HEK293T (cell line): ENCODE results near the gene RPP14.

ENCODE experiments used
- CTCF ChIA-PET: fragments of 350-600 bp; formaldehyde crosslinking; extraction: SDS; loops from one replicate; lab custom pipeline; 2021; ENCODE audit warnings: antibody characterized with exemption, inconsistent platforms; lab: Yijun Ruan, JAX
- POLR2A ChIA-PET: fragments of 350-600 bp; formaldehyde crosslinking; extraction: SDS; loops from one replicate; lab custom pipeline; 2020; ENCODE audit warnings: antibody characterized with exemption, inconsistent platforms; lab: Yijun Ruan, JAX
- DNase-seq: peaks from one replicate; pipeline ENCODE4 v3.0.0; 2012; ENCODE audit warnings: mixed read lengths; ENCODE audit errors: extremely low spot score
- ARNT ChIP-seq: fragments of 450-650 bp; IDR thresholded peaks from 2 replicates; pipeline ENCODE4 v1.6.1; 2017; ENCODE audit warnings: mild to moderate bottlenecking
- BHLHE40 ChIP-seq: fragments of 450-650 bp; IDR thresholded peaks from 2 replicates; pipeline ENCODE4 v1.6.1; 2016; ENCODE audit warnings: mild to moderate bottlenecking, moderate library complexity, borderline replicate concordance
- CTBP1 ChIP-seq: fragments of 450-650 bp; IDR thresholded peaks from 2 replicates; pipeline ENCODE4 v1.6.1; 2016; ENCODE audit warnings: borderline replicate concordance
- ELF4 ChIP-seq: fragments of 450-650 bp; IDR thresholded peaks from 2 replicates; pipeline ENCODE4 v1.6.1; 2017; ENCODE audit warnings: antibody characterized with exemption
- FOXA1 ChIP-seq: fragments of 450-650 bp; IDR thresholded peaks from 2 replicates; pipeline ENCODE4 v1.6.1; 2016; ENCODE audit warnings: mild to moderate bottlenecking
- FOXK2 ChIP-seq: fragments of 450-650 bp; IDR thresholded peaks from 2 replicates; pipeline ENCODE4 v1.6.1; 2016; ENCODE audit warnings: mild to moderate bottlenecking
- FOXM1 ChIP-seq: fragments of 450-650 bp; IDR thresholded peaks from 2 replicates; pipeline ENCODE4 v1.6.1; 2017; ENCODE audit warnings: mild to moderate bottlenecking, borderline replicate concordance
- HDGF ChIP-seq: fragments of 450-650 bp; IDR thresholded peaks from 2 replicates; pipeline ENCODE4 v1.6.1; 2017; ENCODE audit warnings: antibody characterized with exemption, borderline replicate concordance
- L3MBTL2 ChIP-seq: fragments of 450-650 bp; conservative IDR thresholded peaks from 2 replicates; pipeline ENCODE4 v1.6.1; 2016; ENCODE audit warnings: mild to moderate bottlenecking
- LEF1 ChIP-seq: fragments of 450-650 bp; IDR thresholded peaks from 2 replicates; pipeline ENCODE4 v1.6.1; 2017; ENCODE audit warnings: mild to moderate bottlenecking, borderline replicate concordance
- NFRKB ChIP-seq: fragments of 450-650 bp; IDR thresholded peaks from 2 replicates; pipeline ENCODE4 v1.6.1; 2016; ENCODE audit warnings: mild to moderate bottlenecking, moderate library complexity
- PKNOX1 ChIP-seq: fragments of 450-650 bp; IDR thresholded peaks from 2 replicates; pipeline ENCODE4 v1.6.1; 2016
- SP1 ChIP-seq: fragments of 450-650 bp; IDR thresholded peaks from 2 replicates; pipeline ENCODE4 v1.6.1; 2017
- SUZ12 ChIP-seq: fragments of 450-650 bp; IDR thresholded peaks from 2 replicates; pipeline ENCODE4 v1.6.1; 2016; ENCODE audit warnings: mild to moderate bottlenecking
- TARDBP ChIP-seq: fragments of 450-650 bp; IDR thresholded peaks from 2 replicates; pipeline ENCODE4 v1.6.1; 2016
- ZNF384 ChIP-seq: fragments of 450-650 bp; IDR thresholded peaks from 2 replicates; pipeline ENCODE4 v1.6.1; 2016

The RPP14 gene

GRCh38 chr3:58296843-58297242 is 9.2 kb upstream of the RPP14 start:
- ChIA-PET CTCF (interaction anchor here (0.6 kb wide), 1 partner anchor 9 kb away, joined by 3 read pairs; the partner anchor contains the start of genes HTD2 and RPP14), POLR2A (interaction anchor here (0.8 kb wide), 1 partner anchor 9 kb away, joined by 3 read pairs; the partner anchor contains the start of genes HTD2 and RPP14)
- DNase-seq = no peak
- TF ChIP-seq FOXA1 (no peak), L3MBTL2 (no peak), CTBP1 (no peak), TARDBP (no peak)

- TF ChIP-seq SUZ12 (no peak), PKNOX1 (no peak), FOXK2 (no peak), L3MBTL2 (no peak), FOXM1 (no peak), CTBP1 (no peak), SP1 (no peak), FOXA1 (no peak), TARDBP (no peak), ARNT (no peak), NFRKB (no peak), HDGF (no peak), BHLHE40 (no peak), LEF1 (no peak), ELF4 (no peak), ZNF384 (no peak)
- no peak for DNase-seq
- CTCF ChIA-PET = no interaction called here
- POLR2A ChIA-PET = no interaction called here
Observed at GRCh38 chr3:58298190-58298589, 7.9 kb upstream of the RPP14 start.

- POLR2A ChIA-PET = no interaction called here
- TF ChIP-seq SP1 = no peak
- TF ChIP-seq CTBP1 = no peak
- no peak for TF ChIP-seq FOXK2
- no peak for TF ChIP-seq LEF1
- no peak for TF ChIP-seq SUZ12
- TF ChIP-seq ZNF384 = no peak
- no peak for TF ChIP-seq NFRKB
- TF ChIP-seq PKNOX1 = no peak
- TF ChIP-seq HDGF = no peak
- no peak for TF ChIP-seq FOXM1
- TF ChIP-seq ARNT = no peak
- no peak for TF ChIP-seq FOXA1
- no peak for TF ChIP-seq TARDBP
- TF ChIP-seq L3MBTL2 = no peak
- no peak for TF ChIP-seq BHLHE40
- no peak for TF ChIP-seq ELF4
- no peak for DNase-seq
- CTCF ChIA-PET = interaction anchor here (0.6 kb wide), 1 partner anchor 440 kb away, joined by 3 read pairs; no protein-coding TSS in a partner anchor
Observed at GRCh38 chr3:58299075-58299474, 7.0 kb upstream of the RPP14 start.

- DNase-seq = no peak
- POLR2A ChIA-PET = no interaction called here
Observed at GRCh38 chr3:58299839-58300516, 6.1 kb upstream of the RPP14 start.

GRCh38 chr3:58307639-58308215 is 1.7 kb downstream of the RPP14 start:
- POLR2A ChIA-PET = interaction anchor here (0.8 to 2.0 kb wide), 5 partner anchors 24 to 180 kb away, joined by 4 to 16 read pairs (median 5); no protein-coding TSS in a partner anchor

More at GRCh38 chr3:58299839-58300516, 6.1 kb upstream of the RPP14 start:
- CTCF ChIA-PET = interaction anchor here (0.6 to 3.0 kb wide), 7 partner anchors 34 to 185 kb away, joined by 3 to 14 read pairs (median 3); no protein-coding TSS in a partner anchor
- TF ChIP-seq PKNOX1 = no peak

GRCh38 chr3:58308728-58309127 is 2.7 kb downstream of the RPP14 start:
- no peak for DNase-seq
- ChIA-PET POLR2A (no interaction called here), CTCF (interaction anchor here (0.6 to 4.6 kb wide), 3 partner anchors 120 to 446 kb away, joined by 4 to 21 read pairs (median 5); no protein-coding TSS in a partner anchor)
- TF ChIP-seq SUZ12 (no peak), TARDBP (no peak), FOXA1 (no peak)

More at GRCh38 chr3:58307639-58308215, 1.7 kb downstream of the RPP14 start:
- no peak for DNase-seq
- CTCF ChIA-PET = interaction anchor here (0.6 to 4.6 kb wide), 13 partner anchors 8 to 726 kb away, joined by 3 to 21 read pairs (median 3); no protein-coding TSS in a partner anchor
- peak; percentile 97 for TF ChIP-seq ZNF384
- no peak for TF ChIP-seq LEF1
